ENCODE results near the gene DCAF5.
"Not testable (repeated sequence)": the region's sequence is repeated elsewhere in the genome, so short reads cannot be mapped to it uniquely, and the experiment has no call there.

Gene DCAF5

GRCh38 chr14:69183735-69184134 lies 30.8 kb upstream of the DCAF5 start:
- no peaks in the 10 kb centered on the region for H3K9me3 ChIP-seq
- H3K27ac ChIP-seq = no peak overlapping the region
- H3K36me3 ChIP-seq = no peaks in the 10 kb centered on the region
- peaks cover 0 to 5% of the 10 kb centered on the region in 2 experiments for H3K4me1 ChIP-seq (ENCODE audit: control insufficient read depth in 1 of 2, insufficient read depth in 1 of 2, low read depth in 1 of 2, low read length in 1 of 2)
- TF ChIP-seq CTCF (IDR thresholded peaks at IDR 0.05) = no peak
- H3K4me3 ChIP-seq (ENCODE audit: low read depth in 1 of 2, low read length in 1 of 2) = no peak overlapping the region
- no peaks in the 10 kb centered on the region for H3K27me3 ChIP-seq

GRCh38 chr14:69182580-69182979 lies 29.7 kb upstream of the DCAF5 start:
- H3K4me1 ChIP-seq (ENCODE audit: control insufficient read depth in 1 of 2, insufficient read depth in 1 of 2, low read depth in 1 of 2, low read length in 1 of 2); H3K9me3 ChIP-seq; H3K27ac ChIP-seq; H3K27me3 ChIP-seq; H3K36me3 ChIP-seq; H3K4me3 ChIP-seq (ENCODE audit: low read depth in 1 of 2, low read length in 1 of 2): not testable (repeated sequence)

- no peak overlapping the region for H3K4me3 ChIP-seq (ENCODE audit: low read depth in 1 of 2, low read length in 1 of 2)
- peaks cover 0 to 5% of the 10 kb centered on the region in 2 experiments for H3K4me1 ChIP-seq (ENCODE audit: control insufficient read depth in 1 of 2, insufficient read depth in 1 of 2, low read depth in 1 of 2, low read length in 1 of 2)
- no peaks in the 10 kb centered on the region for H3K9me3 ChIP-seq
- no peaks in the 10 kb centered on the region for H3K36me3 ChIP-seq
- H3K27me3 ChIP-seq = peaks cover 5% of the 10 kb centered on the region
- TF ChIP-seq CTCF (IDR thresholded peaks at IDR 0.05) = no peak
- H3K27ac ChIP-seq = no peak overlapping the region
Measured at GRCh38 chr14:69181491-69181890, 28.6 kb upstream of the DCAF5 start.

GRCh38 chr14:69175130-69175529 lies 22.2 kb upstream of the DCAF5 start:
- no peak for TF ChIP-seq CTCF (IDR thresholded peaks at IDR 0.05)
- H3K4me1 ChIP-seq (ENCODE audit: control insufficient read depth in 1 of 2, insufficient read depth in 1 of 2, low read depth in 1 of 2, low read length in 1 of 2) = no peaks in the 10 kb centered on the region
- no peaks in the 10 kb centered on the region for H3K9me3 ChIP-seq
- peaks cover 8% of the 10 kb centered on the region for H3K27me3 ChIP-seq
- no peak overlapping the region for H3K4me3 ChIP-seq (ENCODE audit: low read depth in 1 of 2, low read length in 1 of 2)
- H3K27ac ChIP-seq = no peak overlapping the region
- H3K36me3 ChIP-seq = no peaks in the 10 kb centered on the region

GRCh38 chr14:69171569-69171968 lies 18.6 kb upstream of the DCAF5 start:
- TF ChIP-seq CTCF (IDR thresholded peaks at IDR 0.05) = no peak
- Histone ChIP-seq H3K27me3 (peaks cover 3% of the 10 kb centered on the region), H3K9me3 (no peaks in the 10 kb centered on the region), H3K36me3 (no peaks in the 10 kb centered on the region), H3K4me1 (ENCODE audit: control insufficient read depth in 1 of 2, insufficient read depth in 1 of 2, low read depth in 1 of 2, low read length in 1 of 2) (no peaks in the 10 kb centered on the region), H3K4me3 (ENCODE audit: low read depth in 1 of 2, low read length in 1 of 2) (no peak overlapping the region), H3K27ac (no peak overlapping the region)

- no peaks in the 10 kb centered on the region for H3K9me3 ChIP-seq
- no peak overlapping the region for H3K27ac ChIP-seq
- no peaks in the 10 kb centered on the region for H3K27me3 ChIP-seq
- H3K36me3 ChIP-seq = no peaks in the 10 kb centered on the region
- H3K4me3 ChIP-seq (ENCODE audit: low read depth in 1 of 2, low read length in 1 of 2) = no peak overlapping the region
- no peaks in the 10 kb centered on the region for H3K4me1 ChIP-seq (ENCODE audit: control insufficient read depth in 1 of 2, insufficient read depth in 1 of 2, low read depth in 1 of 2, low read length in 1 of 2)
- no peak for TF ChIP-seq CTCF (IDR thresholded peaks at IDR 0.05)
Measured at GRCh38 chr14:69170839-69171238, 17.9 kb upstream of the DCAF5 start.

GRCh38 chr14:69165787-69166186 lies 12.9 kb upstream of the DCAF5 start:
- not testable (repeated sequence) for H3K9me3 ChIP-seq
- H3K27me3 ChIP-seq = peaks cover 35% of the 10 kb centered on the region

More at GRCh38 chr14:69165787-69166186, 12.9 kb upstream of the DCAF5 start:
- H3K27ac ChIP-seq; H3K36me3 ChIP-seq; H3K4me3 ChIP-seq (ENCODE audit: low read depth in 1 of 2, low read length in 1 of 2); H3K4me1 ChIP-seq (ENCODE audit: control insufficient read depth in 1 of 2, insufficient read depth in 1 of 2, low read depth in 1 of 2, low read length in 1 of 2): not testable (repeated sequence)

Data from neutrophil (primary cell).